HepG2 (cell line): ENCODE data around the gene ZNF234. TPM values are rescaled to one million over a fixed set of nuclear protein-coding genes. Genes with fewer than 3 reads are reported as not detected.
A peak's percentile ranks its signal among the peaks of the same experiment; 100 is the strongest.

ENCODE experiments used
- ARNT2 ChIP-seq: sonication (generic); formaldehyde crosslinking; IDR thresholded peaks from 2 replicates; pipeline ENCODE4 v1.8.0; 2022; ENCODE audit warnings: mild to moderate bottlenecking, low read depth, missing genetic modification reagents, moderate library complexity
- BCL6 ChIP-seq: IDR thresholded peaks from 2 replicates; pipeline ENCODE4 v1.6.1; 2016; ENCODE audit warnings: missing genetic modification reagents, missing compliant biosample characterization
- BORCS8-MEF2B ChIP-seq: sonication (generic); formaldehyde crosslinking; IDR thresholded peaks from 2 replicates; pipeline ENCODE4 v1.8.0; 2022; ENCODE audit warnings: mild to moderate bottlenecking, missing genetic modification reagents
- MYC ChIP-seq: sonication (generic); formaldehyde crosslinking; IDR thresholded peaks from 2 replicates; pipeline ENCODE4 v1.9.0; 2021; ENCODE audit warnings: missing genetic modification reagents, borderline replicate concordance
- NR2C2 ChIP-seq: sonication (generic); formaldehyde crosslinking; IDR thresholded peaks from 2 replicates; pipeline ENCODE4 v1.4.0; 2020; ENCODE audit warnings: missing genetic modification reagents, mild to moderate bottlenecking, moderate library complexity, borderline replicate concordance
- POLR2A ChIP-seq, 2 experiments: IDR thresholded peaks; 2 replicates each; pipeline ENCODE4 v1.6.1; 2011; ENCODE audit warnings: low read depth in 2 of 2, low read length in 2 of 2, mild to moderate bottlenecking in 1 of 2, moderate library complexity in 1 of 2; ENCODE audit not compliant: insufficient read depth in 1 of 2
- SAP130 ChIP-seq: IDR thresholded peaks from 2 replicates; pipeline ENCODE4 v1.6.1; 2016; ENCODE audit warnings: low read depth
- TAF1 ChIP-seq: sonication (generic); formaldehyde crosslinking; IDR thresholded peaks from 2 replicates; pipeline ENCODE4 v1.4.0; 2020; ENCODE audit warnings: missing genetic modification reagents
- TFE3 ChIP-seq: IDR thresholded peaks from 2 replicates; pipeline ENCODE4 v1.6.1; 2016
- TMF1 ChIP-seq: sonication (generic); formaldehyde crosslinking; IDR thresholded peaks from 2 replicates; pipeline ENCODE4 v1.8.1; 2022; ENCODE audit warnings: low read depth, missing genetic modification reagents
- ZNF121 ChIP-seq: sonication (generic); formaldehyde crosslinking; IDR thresholded peaks from 2 replicates; pipeline ENCODE4 v1.5.0; 2020; ENCODE audit warnings: mild to moderate bottlenecking, missing genetic modification reagents
- ZNF501 ChIP-seq: sonication (generic); formaldehyde crosslinking; IDR thresholded peaks from 2 replicates; pipeline ENCODE4 v1.5.1; 2020; ENCODE audit warnings: mild to moderate bottlenecking, moderate library complexity, missing genetic modification reagents
- ZNF546 ChIP-seq: sonication (generic); formaldehyde crosslinking; conservative IDR thresholded peaks from 2 replicates; pipeline ENCODE4 v1.8.1; 2023; ENCODE audit warnings: mild to moderate bottlenecking, missing genetic modification reagents
- ZNF547 ChIP-seq: sonication (generic); formaldehyde crosslinking; IDR thresholded peaks from 2 replicates; pipeline ENCODE4 v1.5.1; 2020; ENCODE audit warnings: mild to moderate bottlenecking, missing genetic modification reagents
- ZNF556 ChIP-seq: sonication (generic); formaldehyde crosslinking; IDR thresholded peaks from 2 replicates; pipeline ENCODE4 v1.4.0; 2020; ENCODE audit warnings: mild to moderate bottlenecking, missing genetic modification reagents, borderline replicate concordance
- ZNF713 ChIP-seq: sonication (generic); formaldehyde crosslinking; IDR thresholded peaks from 2 replicates; pipeline ENCODE4 v1.4.0; 2020; ENCODE audit warnings: mild to moderate bottlenecking, missing genetic modification reagents
- polyA plus RNA-seq, 8 experiments: library from polyadenylated mRNA; depleted of rRNA in 3 of 8; stranded (reverse) in 7 of 8; unstranded in 1 of 8; fragments of >200 nt; fragmentation: Illumina TruSeq in 4 of 8; extraction: Trizol in 4 of 8; gene quantifications; 2 replicates each; pipeline versions ENCODE4 v1.2.1 to v1.2.3, GENCODE V29; 2011 to 2016; ENCODE audit warnings: low read depth in 4 of 8, missing spikeins in 1 of 8, mixed read lengths in 1 of 8; ENCODE audit not compliant: insufficient read depth in 1 of 8
- total RNA-seq, 5 experiments: library from RNA; depleted of rRNA; stranded (reverse); fragments of >200 nt; fragmentation: Illumina TruSeq; extraction: Trizol; gene quantifications; 2 replicates each; pipeline ENCODE4 v1.2.3, GENCODE V29; 2016; ENCODE audit warnings: low read depth in 1 of 5
- TF ChIP-seq, protein P1 (sequence below): IDR thresholded peaks from 2 replicates; pipeline ENCODE4 v1.4.0; 2020; ENCODE audit warnings: mild to moderate bottlenecking, missing genetic modification reagents
- TF ChIP-seq, protein P2 (sequence below): sonication (generic); formaldehyde crosslinking; IDR thresholded peaks from 2 replicates; pipeline ENCODE4 v1.8.0; 2022; ENCODE audit warnings: missing genetic modification reagents, mild to moderate bottlenecking, moderate library complexity, borderline replicate concordance
- TF ChIP-seq, protein P3 (sequence below): sonication (generic); IDR thresholded peaks from 2 replicates; pipeline ENCODE4 v1.6.1; 2016; ENCODE audit warnings: low read depth, borderline replicate concordance
- TF ChIP-seq, protein P4 (sequence below): sonication (generic); formaldehyde crosslinking; IDR thresholded peaks from 2 replicates; pipeline ENCODE4 v1.8.1; 2023; ENCODE audit warnings: mild to moderate bottlenecking, missing genetic modification reagents

Gene ZNF234
- total and polyA plus RNA-seq, 2 of the 13 experiments (the other 11 are each of a cell fraction or from before 2014, with no cell fraction given): 3.5 to 11.2 TPM

GRCh38 chr19:44113138-44113783, 28.1 kb upstream of the ZNF234 start, which contains the start of gene ZNF225 (continued):
- TF ChIP-seq, protein P1, sequence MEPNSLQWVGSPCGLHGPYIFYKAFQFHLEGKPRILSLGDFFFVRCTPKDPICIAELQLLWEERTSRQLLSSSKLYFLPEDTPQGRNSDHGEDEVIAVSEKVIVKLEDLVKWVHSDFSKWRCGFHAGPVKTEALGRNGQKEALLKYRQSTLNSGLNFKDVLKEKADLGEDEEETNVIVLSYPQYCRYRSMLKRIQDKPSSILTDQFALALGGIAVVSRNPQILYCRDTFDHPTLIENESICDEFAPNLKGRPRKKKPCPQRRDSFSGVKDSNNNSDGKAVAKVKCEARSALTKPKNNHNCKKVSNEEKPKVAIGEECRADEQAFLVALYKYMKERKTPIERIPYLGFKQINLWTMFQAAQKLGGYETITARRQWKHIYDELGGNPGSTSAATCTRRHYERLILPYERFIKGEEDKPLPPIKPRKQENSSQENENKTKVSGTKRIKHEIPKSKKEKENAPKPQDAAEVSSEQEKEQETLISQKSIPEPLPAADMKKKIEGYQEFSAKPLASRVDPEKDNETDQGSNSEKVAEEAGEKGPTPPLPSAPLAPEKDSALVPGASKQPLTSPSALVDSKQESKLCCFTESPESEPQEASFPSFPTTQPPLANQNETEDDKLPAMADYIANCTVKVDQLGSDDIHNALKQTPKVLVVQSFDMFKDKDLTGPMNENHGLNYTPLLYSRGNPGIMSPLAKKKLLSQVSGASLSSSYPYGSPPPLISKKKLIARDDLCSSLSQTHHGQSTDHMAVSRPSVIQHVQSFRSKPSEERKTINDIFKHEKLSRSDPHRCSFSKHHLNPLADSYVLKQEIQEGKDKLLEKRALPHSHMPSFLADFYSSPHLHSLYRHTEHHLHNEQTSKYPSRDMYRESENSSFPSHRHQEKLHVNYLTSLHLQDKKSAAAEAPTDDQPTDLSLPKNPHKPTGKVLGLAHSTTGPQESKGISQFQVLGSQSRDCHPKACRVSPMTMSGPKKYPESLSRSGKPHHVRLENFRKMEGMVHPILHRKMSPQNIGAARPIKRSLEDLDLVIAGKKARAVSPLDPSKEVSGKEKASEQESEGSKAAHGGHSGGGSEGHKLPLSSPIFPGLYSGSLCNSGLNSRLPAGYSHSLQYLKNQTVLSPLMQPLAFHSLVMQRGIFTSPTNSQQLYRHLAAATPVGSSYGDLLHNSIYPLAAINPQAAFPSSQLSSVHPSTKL (CRISPR knock-in tag): peak; percentile 18; the same call in 1 of the 2 replicates
- TF ChIP-seq ZNF546 (CRISPR knock-in tag): no peak
- peak; percentile 20; the same call in 1 of the 2 replicates for TF ChIP-seq MYC (CRISPR knock-in tag)
- TF ChIP-seq TAF1 (CRISPR knock-in tag): peak; percentile 59
- peak; percentile 71; the same call in 1 of the 2 replicates for TF ChIP-seq ZNF556 (CRISPR knock-in tag)
- TF ChIP-seq, protein P2, sequence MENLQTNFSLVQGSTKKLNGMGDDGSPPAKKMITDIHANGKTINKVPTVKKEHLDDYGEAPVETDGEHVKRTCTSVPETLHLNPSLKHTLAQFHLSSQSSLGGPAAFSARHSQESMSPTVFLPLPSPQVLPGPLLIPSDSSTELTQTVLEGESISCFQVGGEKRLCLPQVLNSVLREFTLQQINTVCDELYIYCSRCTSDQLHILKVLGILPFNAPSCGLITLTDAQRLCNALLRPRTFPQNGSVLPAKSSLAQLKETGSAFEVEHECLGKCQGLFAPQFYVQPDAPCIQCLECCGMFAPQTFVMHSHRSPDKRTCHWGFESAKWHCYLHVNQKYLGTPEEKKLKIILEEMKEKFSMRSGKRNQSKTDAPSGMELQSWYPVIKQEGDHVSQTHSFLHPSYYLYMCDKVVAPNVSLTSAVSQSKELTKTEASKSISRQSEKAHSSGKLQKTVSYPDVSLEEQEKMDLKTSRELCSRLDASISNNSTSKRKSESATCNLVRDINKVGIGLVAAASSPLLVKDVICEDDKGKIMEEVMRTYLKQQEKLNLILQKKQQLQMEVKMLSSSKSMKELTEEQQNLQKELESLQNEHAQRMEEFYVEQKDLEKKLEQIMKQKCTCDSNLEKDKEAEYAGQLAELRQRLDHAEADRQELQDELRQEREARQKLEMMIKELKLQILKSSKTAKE (CRISPR knock-in tag): no peak
- 0 out of 2 replicates have a peak, but pooled peaks have one; percentile 35 for TF ChIP-seq BCL6 (CRISPR knock-in tag)
- TF ChIP-seq ZNF713 (CRISPR knock-in tag): no peak
- TF ChIP-seq ZNF501 (CRISPR knock-in tag): peak; percentile 77
- peak; percentile 67; the same call in 1 of the 2 replicates for TF ChIP-seq ARNT2 (CRISPR knock-in tag)
- TF ChIP-seq ZNF547: no peak
- peak; percentile 56 to 71 for TF ChIP-seq POLR2A (IDR thresholded peaks at IDR 0.05; ENCODE audit: insufficient read depth in 1 of 2, low read depth in 2 of 2, low read length in 2 of 2)
- TF ChIP-seq BORCS8-MEF2B: peak; percentile 37; the same call in 1 of the 2 replicates
- TF ChIP-seq, protein P3, sequence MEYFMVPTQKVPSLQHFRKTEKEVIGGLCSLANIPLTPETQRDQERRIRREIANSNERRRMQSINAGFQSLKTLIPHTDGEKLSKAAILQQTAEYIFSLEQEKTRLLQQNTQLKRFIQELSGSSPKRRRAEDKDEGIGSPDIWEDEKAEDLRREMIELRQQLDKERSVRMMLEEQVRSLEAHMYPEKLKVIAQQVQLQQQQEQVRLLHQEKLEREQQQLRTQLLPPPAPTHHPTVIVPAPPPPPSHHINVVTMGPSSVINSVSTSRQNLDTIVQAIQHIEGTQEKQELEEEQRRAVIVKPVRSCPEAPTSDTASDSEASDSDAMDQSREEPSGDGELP: peak; percentile 63; the same call in 1 of the 2 replicates
- peak; percentile 44; the same call in 1 of the 2 replicates for TF ChIP-seq TMF1 (CRISPR knock-in tag)
- 0 out of 2 replicates have a peak, but pooled peaks have one; percentile 41 for TF ChIP-seq ZNF121 (CRISPR knock-in tag)
- peak; percentile 93 for TF ChIP-seq SAP130 (CRISPR knock-in tag)
- TF ChIP-seq TFE3 (CRISPR knock-in tag): 0 out of 2 replicates have a peak, but pooled peaks have one; percentile 22
- peak; percentile 99 for TF ChIP-seq NR2C2
- TF ChIP-seq, protein P4, sequence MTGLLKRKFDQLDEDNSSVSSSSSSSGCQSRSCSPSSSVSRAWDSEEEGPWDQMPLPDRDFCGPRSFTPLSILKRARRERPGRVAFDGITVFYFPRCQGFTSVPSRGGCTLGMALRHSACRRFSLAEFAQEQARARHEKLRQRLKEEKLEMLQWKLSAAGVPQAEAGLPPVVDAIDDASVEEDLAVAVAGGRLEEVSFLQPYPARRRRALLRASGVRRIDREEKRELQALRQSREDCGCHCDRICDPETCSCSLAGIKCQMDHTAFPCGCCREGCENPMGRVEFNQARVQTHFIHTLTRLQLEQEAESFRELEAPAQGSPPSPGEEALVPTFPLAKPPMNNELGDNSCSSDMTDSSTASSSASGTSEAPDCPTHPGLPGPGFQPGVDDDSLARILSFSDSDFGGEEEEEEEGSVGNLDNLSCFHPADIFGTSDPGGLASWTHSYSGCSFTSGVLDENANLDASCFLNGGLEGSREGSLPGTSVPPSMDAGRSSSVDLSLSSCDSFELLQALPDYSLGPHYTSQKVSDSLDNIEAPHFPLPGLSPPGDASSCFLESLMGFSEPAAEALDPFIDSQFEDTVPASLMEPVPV (CRISPR knock-in tag): peak; percentile 60; the same call in 1 of the 2 replicates
